Measurements from ENCODE around the gene MAML2.

The MAML2 gene

DNA sequence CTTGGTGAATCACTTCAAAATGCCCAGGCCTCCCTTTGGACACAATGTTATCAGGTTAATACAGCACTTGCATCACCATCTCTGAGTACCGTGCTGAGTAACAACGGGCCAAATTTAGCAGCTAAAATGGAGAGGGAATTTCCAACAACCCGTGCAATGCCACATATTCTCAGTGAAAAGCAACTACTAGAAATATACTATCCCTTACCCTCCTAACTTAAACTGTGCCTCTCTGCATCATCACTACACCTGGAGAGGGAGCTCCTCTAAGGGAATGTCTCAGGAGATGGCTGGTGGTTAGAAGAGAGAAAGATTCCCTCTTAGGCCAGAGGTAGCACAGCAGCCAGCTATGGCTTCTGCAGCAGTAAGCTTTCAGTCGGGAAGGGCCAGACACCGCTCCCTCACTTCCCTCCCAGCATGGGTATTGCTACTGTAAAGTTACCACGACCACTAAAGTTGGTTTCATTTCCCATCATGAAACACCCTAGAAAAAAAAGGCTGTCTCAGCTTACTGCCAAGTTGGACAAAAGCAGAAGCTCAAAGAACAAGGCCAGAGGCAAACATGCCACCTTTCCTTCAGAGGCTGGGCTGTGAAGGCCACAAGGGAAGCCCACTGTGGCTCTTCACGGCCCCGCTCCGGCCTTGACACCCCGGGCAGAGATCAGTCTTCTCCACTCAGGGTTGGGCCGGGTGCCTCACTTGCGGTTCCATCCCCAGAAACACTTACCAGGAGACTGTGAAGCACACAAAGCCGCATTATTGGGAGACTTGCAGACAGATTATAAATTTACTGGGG, 3.9 kb downstream of the MAML2 start:
- no peak for DNase-seq

DNA sequence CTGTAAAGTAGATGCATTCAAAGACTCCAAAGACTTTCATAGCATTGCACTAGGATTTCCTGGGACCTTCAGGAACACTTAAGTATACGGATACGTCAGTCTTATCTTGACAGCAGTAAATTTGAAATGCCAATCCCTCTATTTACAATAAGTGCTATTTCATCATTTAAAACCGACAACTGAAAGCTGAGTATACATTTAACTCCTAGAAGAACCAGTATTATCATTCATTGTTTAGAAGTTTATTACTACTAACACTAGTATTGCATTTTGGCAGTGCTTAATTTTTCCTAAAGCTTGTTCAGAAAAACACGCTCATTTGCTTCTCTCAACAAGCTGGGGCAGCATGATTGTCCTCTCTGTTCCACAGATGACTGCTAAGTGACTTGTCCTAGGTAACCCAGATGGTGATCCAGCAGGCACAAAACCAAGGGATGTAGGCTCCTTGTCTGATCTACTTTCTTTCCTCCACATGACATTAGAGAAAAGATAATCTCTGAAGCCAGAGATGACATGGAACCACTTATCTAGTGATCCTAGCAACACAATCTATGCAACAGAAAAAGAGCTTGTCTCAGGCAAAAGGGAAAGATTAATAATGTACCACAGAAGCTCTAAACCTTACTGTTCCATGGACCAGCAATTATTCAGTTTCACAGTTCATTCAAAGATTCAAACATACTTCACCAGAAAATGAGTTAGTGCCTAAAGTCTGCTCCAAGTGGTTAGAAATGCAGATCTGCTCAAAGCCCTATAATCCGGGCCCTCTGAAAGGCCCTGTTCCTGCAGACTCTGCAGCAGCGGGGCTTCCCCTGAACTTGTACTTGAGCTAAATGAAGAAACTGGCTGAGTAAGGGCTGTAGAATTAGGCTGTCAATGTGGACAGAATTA, 5.2 kb downstream of the MAML2 start:
- no peak for DNase-seq

DNA sequence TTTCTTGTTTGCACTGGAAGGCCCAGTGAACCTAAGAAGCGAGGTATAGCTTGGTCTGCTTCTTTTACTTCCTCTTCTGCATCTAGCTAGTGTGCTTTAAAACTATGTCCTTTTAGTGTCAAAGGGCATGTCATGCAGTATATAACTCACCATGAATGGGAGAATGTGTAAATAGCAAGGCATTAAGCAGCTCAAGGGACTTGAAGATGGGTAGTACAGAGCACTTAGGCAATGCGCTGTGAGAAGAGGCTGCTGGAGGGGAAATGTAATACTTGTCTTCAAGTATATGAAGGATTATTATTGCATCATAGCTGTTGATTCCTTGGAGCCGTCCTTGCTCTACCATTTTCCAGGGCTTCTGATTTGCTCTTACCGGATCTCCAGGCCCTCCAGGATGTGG, 7.6 kb downstream of the MAML2 start:
- DNase-seq = no peak

DNA sequence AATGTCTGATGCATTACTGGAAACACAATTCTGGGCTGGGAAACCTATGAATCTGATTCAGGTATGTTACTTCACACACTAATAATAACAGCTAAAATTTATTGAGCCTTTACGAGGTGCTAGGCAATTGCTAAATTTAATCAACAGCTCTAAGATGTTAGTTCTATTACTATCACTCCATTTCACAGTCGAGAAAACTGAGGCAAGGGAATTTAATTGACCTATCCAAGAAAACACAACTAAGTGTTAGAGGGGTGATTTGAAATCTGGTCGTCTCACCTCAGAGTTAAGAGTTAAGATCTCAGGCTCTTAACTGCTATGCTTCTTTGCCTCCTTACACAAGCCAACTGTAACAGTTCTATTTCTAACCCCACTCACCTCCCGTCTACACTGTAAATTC, 8.8 kb downstream of the MAML2 start:
- DNase-seq = no peak

DNA sequence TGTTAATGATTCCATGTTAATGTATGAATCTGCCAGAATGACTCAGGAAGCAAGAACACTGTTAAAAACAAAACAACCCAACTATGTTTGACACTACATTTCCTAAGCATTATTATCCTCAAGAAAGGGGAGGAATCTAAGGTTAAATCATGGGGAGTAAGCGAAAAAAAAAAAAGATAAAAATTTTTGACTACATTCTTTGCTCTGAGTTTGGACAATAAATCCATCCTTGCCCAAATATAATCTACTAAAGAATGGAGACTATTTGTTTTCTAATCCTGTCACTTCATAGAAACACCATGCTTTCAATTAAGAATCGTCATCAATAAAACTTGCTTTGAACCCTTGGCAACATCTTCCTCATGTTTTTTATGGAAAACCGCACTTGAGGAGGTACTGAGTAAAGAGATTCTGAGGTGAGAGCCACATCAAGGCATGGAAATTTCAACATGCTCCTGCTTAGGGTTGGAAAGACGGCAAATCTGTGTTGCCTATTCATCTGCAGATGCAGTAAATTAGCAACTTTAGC, 9.7 kb downstream of the MAML2 start:
- no peak for DNase-seq

DNA sequence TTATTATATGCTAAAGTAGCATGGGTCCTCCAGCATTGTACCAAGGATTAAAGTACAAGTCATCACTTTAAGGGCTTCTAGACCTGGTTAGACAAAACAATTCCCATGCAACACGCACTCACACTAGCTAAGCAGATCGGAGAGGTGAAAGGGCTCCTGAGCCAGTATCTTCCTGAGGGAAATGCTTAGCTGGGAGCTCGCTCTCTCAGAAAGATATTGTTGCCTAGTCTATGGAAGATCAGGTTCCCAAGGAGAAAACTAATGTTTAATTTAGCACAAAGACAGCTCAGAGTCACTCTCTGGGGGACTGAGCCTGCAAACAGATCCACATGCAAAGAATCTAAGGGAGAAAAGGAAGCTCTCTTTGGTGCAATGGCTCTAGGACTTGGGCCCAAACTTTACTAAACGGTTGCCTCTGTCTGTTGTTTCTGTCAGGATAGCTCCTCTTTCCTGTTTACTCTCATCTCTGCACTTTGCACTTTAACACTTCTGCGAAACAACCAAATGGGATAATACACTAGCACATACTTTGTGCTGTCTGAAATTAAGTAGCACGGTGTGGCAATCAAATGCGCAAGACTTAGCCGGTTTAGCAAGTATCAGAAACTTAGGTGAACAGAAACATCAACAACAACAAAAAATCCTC, 10.7 kb downstream of the MAML2 start:
- DNase-seq = no peak

DNA sequence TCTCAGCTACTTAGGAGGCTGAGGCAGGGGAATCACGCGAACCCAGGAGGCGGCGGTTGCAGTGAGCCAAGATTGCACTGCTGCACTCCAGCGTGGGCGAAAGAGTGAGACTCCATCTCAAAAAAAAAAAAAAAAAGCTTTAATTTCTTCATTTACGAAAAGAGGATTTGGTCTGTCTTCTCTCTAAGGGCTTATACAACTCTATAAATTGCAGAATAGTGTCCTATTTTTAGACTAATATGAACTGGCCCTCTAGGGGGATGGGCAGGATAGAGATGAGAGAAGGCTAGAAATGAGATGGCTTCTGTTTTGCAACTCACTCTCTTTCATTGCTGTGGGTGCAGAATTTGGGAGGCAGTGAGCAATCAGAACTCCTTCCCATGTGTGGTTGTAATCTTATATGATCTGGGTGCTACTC, 11.3 kb downstream of the MAML2 start:
- DNase-seq = no peak

DNA sequence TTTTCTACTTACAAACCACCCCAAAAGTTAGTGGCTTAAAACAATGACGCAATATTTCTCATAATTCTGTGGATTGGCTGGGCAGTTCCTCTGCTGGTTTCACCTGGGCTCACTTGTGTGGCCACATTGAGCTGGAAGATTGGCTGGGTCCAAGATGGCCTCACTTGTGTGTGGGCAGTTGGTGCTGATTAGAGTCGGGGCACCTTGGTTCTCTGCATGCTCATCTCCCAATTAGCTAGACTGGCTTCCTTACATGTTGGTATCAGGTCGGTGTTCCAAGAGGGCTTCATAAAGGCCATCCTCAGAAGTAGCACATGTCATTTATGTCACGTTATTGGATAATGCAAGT, 12.5 kb downstream of the MAML2 start:
- no peak for DNase-seq

DNA sequence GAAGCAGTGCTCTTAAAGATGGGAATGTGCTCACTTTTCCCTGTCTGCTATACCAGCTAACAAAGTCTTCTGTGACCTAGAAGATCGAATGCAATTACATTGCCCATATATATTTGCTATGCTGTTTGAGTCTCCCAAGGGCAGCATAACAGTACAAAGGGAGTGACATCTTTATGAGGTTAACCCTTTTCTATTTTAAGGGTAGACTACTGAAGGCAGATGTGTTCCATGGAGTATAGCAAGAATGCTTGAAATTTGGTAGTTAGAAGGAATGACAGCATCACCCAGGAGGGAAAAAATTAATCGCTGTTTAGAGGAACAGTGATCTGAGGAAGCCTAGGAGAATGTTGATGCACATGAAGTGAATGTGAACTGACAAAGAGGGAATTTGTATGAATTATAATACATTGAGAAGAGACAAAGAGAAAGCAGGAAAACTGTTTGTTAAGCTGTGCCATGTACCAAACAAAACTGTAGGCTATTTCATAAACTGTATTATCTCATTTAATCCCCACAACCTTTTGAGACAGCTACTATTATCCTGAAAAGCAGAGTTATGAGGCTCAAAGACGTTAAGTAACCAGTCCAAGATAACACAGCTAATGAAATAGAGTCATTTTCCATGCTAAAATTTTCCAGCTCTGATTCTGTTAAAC, 13.0 kb downstream of the MAML2 start:
- no peak for DNase-seq

DNA sequence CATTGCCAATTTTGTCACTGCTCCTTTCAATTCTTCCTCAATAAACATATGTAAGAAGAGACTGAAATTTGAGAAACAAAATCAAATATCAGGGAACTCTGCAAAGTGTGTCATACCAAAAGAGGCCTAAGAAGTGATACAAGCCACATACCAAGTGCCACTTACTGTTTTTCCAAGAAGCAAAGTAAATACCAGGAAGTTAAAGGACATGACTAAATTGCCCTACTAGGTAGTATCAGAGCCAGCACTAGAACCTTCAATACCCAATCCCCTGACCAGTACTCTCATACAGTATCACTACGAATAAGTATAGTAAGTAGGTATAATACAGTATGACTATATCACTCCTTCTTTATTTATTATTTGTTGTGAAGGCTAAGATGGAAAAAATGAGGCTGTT, 13.6 kb downstream of the MAML2 start:
- no peak for DNase-seq

DNA sequence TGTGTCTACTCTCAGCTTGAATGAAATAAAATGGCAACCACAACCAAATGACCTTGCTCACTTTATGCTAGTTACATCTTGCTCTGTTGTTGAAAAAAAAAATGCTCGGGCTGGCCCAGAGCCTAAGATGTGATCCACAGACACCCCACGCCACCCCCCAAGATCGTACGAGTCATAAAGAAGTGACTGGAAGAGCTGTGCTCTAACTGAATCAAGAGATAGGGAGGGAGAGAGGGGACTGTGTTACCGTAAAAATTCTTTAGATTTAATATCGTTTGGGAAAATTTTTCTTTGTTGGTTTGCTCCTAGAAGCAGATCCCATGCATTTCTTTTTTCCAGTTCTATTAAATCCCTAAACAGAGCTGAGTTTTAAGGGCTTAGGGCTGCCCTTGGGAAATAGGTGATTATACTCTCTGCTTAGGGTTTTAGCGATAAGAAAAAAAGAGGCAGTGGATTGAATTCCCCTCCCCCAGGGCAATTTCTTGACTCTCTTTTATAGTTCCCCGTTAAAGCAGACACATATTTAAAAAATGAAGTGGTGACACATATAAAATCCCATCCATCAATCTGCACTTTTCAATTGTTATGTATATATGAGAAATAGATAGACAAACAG, 14.5 kb downstream of the MAML2 start:
- DNase-seq = no peak

DNA sequence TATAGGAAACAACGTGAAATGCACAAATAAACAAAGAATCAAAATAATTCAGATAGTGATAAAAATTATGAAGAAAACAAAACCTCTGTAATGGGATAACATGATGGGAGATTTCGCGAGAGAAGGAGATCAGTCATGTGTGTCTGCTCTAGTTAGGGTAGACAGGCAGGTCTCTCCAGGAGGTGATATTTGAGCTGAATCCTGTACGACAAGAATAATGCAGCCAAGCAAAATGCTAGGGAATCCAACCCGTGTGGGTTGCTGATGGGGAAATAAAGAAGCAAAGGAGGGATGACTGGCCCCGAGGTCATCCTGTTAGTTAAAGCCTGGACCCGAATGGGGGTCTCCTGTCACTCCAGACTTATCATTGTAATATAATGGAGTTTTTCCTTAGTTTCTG, 16.0 kb downstream of the MAML2 start:
- DNase-seq = no peak

DNA sequence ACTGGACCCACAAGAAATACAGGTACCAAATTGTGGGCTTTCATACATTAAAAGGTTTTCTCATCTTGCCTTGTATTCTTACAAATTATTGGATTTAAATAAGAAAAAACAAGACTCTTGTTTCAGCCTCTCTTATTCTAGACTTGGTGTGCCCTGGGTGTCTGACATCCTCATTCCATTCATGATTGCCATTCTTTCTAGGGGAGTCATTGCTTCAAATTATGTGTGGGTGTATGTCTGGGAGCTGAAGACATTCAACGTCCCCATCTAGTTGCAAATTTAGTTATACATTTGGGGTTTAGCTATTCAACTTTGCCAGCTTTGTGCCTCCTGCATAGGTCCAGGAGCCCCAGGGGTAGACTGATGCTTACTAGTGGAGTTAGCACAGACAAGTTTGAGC, 18.1 kb downstream of the MAML2 start:
- DNase-seq = no peak

DNA sequence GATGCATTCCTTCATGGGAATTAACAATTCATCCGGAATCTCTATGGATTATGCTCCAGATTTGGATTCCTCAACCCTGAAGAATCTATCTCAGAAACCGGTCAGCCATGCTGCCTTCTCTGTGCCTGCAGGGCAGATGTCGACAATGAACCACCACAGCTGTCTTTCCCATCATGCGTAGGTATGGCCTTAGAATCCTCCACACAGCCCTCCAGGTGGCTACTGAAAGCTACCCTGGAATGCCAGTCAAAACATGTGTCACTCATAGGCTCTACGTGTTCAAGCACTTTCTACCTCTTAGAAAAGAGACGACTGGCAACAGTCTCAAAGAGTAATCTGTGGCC, 19.4 kb downstream of the MAML2 start:
- no peak for DNase-seq

DNA sequence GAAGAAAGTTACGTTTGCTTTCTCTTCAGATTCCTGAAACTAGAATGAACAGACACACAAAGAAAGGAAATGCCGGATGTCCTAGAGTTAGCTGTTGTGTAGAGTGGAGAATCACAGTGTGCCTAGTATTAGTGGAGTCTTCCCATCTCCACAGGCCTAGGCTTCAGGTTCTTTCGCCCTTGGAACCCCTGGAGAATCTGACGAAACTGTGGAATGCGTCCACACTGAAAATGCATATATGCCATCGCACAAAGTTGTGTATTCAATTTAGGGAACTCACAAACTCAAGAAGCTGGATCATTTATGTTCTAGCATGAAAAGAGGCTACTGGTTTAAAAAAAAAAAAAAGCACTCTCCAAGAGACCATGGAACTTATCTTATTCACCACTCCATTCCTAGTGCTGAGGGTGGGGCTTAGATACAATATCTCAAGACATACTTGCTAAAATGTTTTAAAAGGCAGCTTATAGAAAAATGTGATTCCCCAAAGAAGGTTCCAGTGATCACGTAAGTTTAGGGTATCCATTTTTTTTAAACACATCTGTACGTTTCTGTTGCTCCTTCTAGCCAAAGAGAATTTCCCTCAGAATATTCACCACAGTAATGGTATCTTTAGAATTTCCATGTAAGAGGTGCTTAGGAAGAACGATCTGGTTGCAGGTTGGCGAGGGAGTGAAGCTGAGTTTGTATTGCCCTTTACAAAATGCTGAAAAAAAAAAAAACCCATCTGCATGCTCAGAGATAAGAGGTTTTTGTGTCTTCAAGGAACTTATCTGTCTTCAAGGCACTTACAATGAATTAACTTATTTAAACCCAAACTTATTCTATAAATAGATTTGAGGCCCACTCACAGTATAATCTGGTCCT, 20.0 kb downstream of the MAML2 start:
- no peak for DNase-seq

DNA sequence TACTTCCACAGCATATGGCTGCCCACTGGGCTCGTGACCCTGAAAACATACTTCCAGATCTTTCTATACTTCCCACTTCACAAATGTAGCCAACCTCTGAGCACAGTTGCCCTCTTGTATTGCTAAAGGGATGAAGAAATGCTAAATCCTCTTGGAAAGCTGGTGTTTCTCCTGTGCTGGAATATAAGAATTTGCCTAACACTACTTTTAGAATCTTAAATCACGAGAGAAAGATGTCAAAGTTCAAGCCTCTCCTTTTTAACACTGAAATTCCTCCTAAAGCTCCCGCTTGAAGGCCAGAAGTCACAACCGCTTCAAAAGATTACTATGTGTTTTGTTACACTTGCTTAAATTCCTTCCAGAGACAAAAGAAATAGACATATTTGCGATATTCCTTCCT, 21.9 kb downstream of the MAML2 start:
- no peak for DNase-seq

DNA sequence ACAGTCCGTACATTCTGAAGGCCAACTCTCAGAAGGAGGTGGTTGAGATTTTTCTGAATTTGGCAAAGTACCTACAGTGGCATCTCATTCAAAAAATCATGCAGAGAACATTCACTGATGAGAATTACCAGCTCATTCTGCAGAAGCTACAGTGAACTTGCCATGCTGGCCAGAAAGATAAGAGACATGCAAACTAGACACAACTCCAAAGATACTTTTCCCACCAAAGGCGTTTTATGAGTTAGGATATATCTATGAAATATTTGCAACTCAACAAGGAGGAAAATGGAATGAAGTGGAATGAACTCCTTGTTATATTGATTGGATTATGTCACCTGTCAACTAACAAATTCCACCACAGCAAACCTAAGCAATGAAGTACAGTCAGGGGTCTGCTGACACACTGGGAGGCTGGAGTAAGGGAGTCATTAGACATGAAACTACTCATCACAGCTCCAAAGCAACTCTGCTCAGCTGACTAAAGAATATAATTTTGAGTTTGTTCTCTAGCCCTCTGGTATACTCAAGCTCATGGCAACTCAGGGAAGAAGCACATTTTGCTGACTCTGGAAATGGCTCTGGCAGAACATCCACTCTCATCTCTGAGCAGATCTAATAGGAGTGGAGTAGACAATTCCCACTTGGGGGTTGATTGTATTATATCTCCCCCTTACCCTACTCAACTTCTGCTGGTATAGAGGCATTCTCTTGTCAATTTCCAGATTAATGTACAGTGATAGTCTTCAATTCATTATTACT, 22.9 kb downstream of the MAML2 start:
- no peak for DNase-seq

DNA sequence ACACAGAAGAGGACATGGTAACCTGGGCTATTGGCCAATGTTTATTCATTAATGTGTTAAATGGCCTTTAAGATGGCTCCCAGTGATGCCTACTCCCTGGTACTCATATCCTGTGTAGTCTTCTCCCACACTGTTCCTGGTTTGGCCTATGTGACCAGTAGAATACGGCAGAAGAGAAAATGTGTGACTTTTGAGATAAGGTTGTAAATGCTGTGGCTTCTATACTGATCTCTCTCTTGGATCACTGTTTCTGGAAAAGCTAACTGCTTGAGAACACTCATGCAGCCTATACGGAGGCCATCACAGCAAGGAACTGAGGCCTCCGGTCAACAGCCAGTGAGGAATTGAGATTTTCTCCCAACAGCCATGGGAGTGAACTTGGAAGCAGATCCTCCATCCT, 24.1 kb downstream of the MAML2 start:
- DNase-seq = no peak

DNA sequence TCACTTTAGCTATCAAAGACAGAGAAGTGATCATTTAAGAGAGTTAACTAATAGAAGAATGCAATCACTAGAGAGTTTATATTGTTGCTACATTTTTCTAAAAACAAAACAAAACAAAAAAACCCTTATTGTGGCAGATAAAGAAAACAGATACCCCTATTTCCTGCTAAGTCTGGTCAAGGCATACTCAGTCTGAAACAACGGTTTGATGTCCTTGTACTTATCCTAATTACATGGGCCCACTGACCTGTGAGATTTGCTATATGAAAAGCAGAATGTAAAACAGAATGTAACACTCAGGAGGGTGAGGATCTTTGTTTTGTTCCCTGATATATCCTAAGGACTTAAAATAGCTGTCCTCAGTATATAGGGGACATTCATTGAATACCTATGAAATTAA, 24.6 kb downstream of the MAML2 start:
- DNase-seq = no peak

DNA sequence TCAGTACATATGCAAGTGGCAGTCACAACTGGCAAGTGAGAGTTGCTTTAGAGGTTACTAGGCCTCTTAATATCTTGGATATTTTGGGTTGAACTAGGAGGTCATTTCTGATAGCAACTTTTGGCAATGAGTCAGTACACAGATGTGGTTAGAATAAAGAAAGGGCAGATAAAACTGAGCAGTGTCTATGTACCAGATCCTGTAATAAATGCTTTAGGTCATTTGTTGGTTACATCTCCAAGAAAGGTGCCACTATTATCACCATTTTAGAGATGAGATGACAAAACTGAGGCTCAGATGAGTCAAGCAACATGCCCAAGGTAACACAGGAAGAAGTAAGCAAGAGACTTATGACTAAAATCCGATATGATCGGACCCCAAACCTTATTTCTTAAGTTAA, 25.0 kb downstream of the MAML2 start:
- DNase-seq = no peak

DNA sequence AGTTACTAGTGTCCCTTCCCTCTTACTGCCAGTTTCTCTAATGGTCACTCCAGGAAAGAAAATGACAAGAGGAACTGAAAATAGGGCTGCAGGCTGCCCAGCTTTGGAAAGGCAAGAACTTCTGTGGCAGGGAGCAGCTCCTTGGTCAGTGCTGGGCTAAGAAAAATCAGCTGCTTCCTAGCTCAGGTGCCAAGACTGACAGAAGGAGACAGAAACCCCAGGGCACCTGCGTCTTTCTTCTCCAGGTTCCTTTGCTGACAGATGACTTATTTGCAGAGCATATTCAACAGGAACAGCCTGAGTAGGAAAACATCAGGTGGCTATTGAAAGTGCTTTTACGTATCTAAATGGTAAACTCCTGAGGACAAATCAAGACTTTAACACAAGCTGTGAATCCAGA, 25.4 kb downstream of the MAML2 start:
- DNase-seq = no peak
